ENCODE results near the gene SPOPL.

GRCh38 chr2:138521821-138522220, 20.3 kb downstream of the SPOPL start:
- TF ChIP-seq POLR2A (IDR thresholded peaks at IDR 0.05; ENCODE audit: low read length) (no peak), GATA1 (IDR thresholded peaks at IDR 0.05; ENCODE audit: low read depth, low read length) (no peak)

All from erythroblast (primary cell).